Sigmoid colon (tissue), 4 donors: Measurements from ENCODE around the gene APOH.

Source experiments
- CTCF ChIP-seq, 4 experiments: fragments of 450-650 bp in 3 of 4; fragments of 200-600 bp in 1 of 4; IDR thresholded peaks; one replicate each; pipeline ENCODE4 v1.5.1; 2016 to 2019; ENCODE audit warnings: antibody characterized with exemption in 4 of 4, mild to moderate bottlenecking in 3 of 4, moderate library complexity in 2 of 4
- EP300 ChIP-seq, 4 donors: sonication (generic); formaldehyde crosslinking; IDR thresholded peaks; one replicate each; pipeline ENCODE4 v1.6.1; 2017; ENCODE audit warnings: antibody characterized with exemption in 4 of 4
- POLR2A ChIP-seq, 2 donors: fragments of 450-650 bp; IDR thresholded peaks; one replicate each; pipeline ENCODE4 v1.6.1; 2016; ENCODE audit warnings: antibody characterized with exemption in 2 of 2, mild to moderate bottlenecking in 2 of 2, moderate library complexity in 2 of 2
- POLR2AphosphoS5 ChIP-seq, 4 donors: sonication (generic); formaldehyde crosslinking; IDR thresholded peaks; one replicate each; pipeline ENCODE4 v1.6.1; 2017; ENCODE audit warnings: antibody characterized with exemption in 4 of 4

GRCh38 chr17:66178642-66179041 lies 50.6 kb downstream of the APOH start:
- TF ChIP-seq CTCF (IDR thresholded peaks at IDR 0.05), result no peak
- TF ChIP-seq POLR2A (IDR thresholded peaks at IDR 0.05), result no peak
- TF ChIP-seq POLR2AphosphoS5 (IDR thresholded peaks at IDR 0.05), result no peak
- TF ChIP-seq EP300 (IDR thresholded peaks at IDR 0.05), result no peak
